GM23338 (cell line): ENCODE results near the gene ATP1A3. TPM values are rescaled to one million over a fixed set of nuclear protein-coding genes. Genes with fewer than 3 reads are reported as not detected.

ENCODE experiments used
- ATAC-seq: fragments of 200-7000 bp; cut with Tn5 transposase; 3 replicates; pipeline ENCODE4 v1.9.1; 2020
- DNase-seq: peaks from one replicate; pipeline ENCODE4 v3.0.0-alpha.2; 2015; ENCODE audit warnings: low spot score
- H2AFZ ChIP-seq: fragments of 200-600 bp; sonication (generic); 2 replicates; pipeline ENCODE4 v1.8.0; 2016; ENCODE audit warnings: antibody characterized with exemption, mild to moderate bottlenecking, moderate library complexity
- H3F3A ChIP-seq: fragments of 200-600 bp; sonication (generic); replicated peaks from 2 replicates; pipeline ENCODE4 v1.8.0; 2017; ENCODE audit warnings: antibody characterized with exemption, mixed run types, low read depth
- H3K27ac ChIP-seq: fragments of 200-600 bp; sonication (generic); 2 replicates; pipeline ENCODE4 v1.6.1; 2016; ENCODE audit warnings: low read depth
- H3K27me3 ChIP-seq: fragments of 200-600 bp; sonication (generic); 2 replicates; pipeline ENCODE4 v1.8.0; 2016; ENCODE audit warnings: mild to moderate bottlenecking, mixed run types, moderate library complexity; ENCODE audit not compliant: insufficient read depth
- H3K36me3 ChIP-seq: fragments of 200-600 bp; sonication (generic); 2 replicates; pipeline ENCODE4 v1.8.0; 2016; ENCODE audit warnings: mild to moderate bottlenecking; ENCODE audit not compliant: insufficient read depth
- H3K4me1 ChIP-seq: fragments of 200-600 bp; sonication (generic); 2 replicates; pipeline ENCODE4 v1.8.0; 2016; ENCODE audit warnings: mild to moderate bottlenecking, moderate library complexity; ENCODE audit not compliant: insufficient read depth
- H3K4me2 ChIP-seq: fragments of 200-600 bp; sonication (generic); 2 replicates; pipeline ENCODE4 v1.7.1; 2017; ENCODE audit warnings: mixed run types
- H3K4me3 ChIP-seq: fragments of 200-600 bp; sonication (generic); 2 replicates; pipeline ENCODE4 v1.6.1; 2016; ENCODE audit warnings: mixed run types
- H3K79me2 ChIP-seq: fragments of 200-600 bp; sonication (generic); replicated peaks from 2 replicates; pipeline ENCODE4 v1.8.0; 2017; ENCODE audit warnings: mild to moderate bottlenecking; ENCODE audit not compliant: insufficient read depth
- H3K9me2 ChIP-seq: fragments of 200-600 bp; sonication (generic); 2 replicates; pipeline ENCODE4 v1.8.0; 2017; ENCODE audit not compliant: insufficient read depth
- H4K20me1 ChIP-seq: fragments of 200-600 bp; sonication (generic); replicated peaks from 2 replicates; pipeline ENCODE4 v1.8.0; 2017; ENCODE audit warnings: mild to moderate bottlenecking; ENCODE audit not compliant: insufficient read depth
- H3K27ac Mint-ChIP-seq: 2 replicates; pipeline ENCODE4 v1.8.0; 2020; ENCODE audit warnings: inconsistent platforms, mild to moderate bottlenecking, moderate library complexity, mixed read lengths
- H3K27me3 Mint-ChIP-seq: 3 replicates; pipeline ENCODE4 v1.8.0; 2022; ENCODE audit warnings: low read depth, mild to moderate bottlenecking, moderate library complexity, mixed read lengths, inconsistent platforms; ENCODE audit not compliant: insufficient read depth, poor library complexity
- H3K36me3 Mint-ChIP-seq: 3 replicates; pipeline ENCODE4 v1.8.0; 2021; ENCODE audit warnings: low read depth, mild to moderate bottlenecking, inconsistent platforms, moderate library complexity, mixed read lengths
- H3K4me1 Mint-ChIP-seq: 3 replicates; pipeline ENCODE4 v1.8.0; 2020; ENCODE audit warnings: mild to moderate bottlenecking, inconsistent platforms, mixed read lengths
- H3K4me3 Mint-ChIP-seq: 3 replicates; pipeline ENCODE4 v1.8.0; 2021; ENCODE audit warnings: moderate library complexity, mild to moderate bottlenecking, inconsistent platforms, mixed read lengths
- H3K9me3 Mint-ChIP-seq: 3 replicates; pipeline ENCODE4 v1.8.0; 2020; ENCODE audit warnings: moderate library complexity, mild to moderate bottlenecking, inconsistent platforms, mixed read lengths
- CREB1 ChIP-seq: fragments of 250-450 bp; sonication (Bioruptor Pico); IDR thresholded peaks from 2 replicates; pipeline ENCODE4 v1.5.0; 2020; ENCODE audit warnings: low read depth, mild to moderate bottlenecking, moderate library complexity
- CTCF ChIP-seq, 2 experiments: fragments of 200-600 bp in 1 of 2; sonication (generic) in 1 of 2; conservative IDR thresholded peaks; 2 replicates each; pipeline versions ENCODE4 v1.5.1 to v1.6.1; 2016 to 2017; ENCODE audit warnings: antibody characterized with exemption in 2 of 2, low read depth in 2 of 2, mild to moderate bottlenecking in 2 of 2, moderate library complexity in 1 of 2
- ETS1 ChIP-seq: IDR thresholded peaks from 2 replicates; pipeline ENCODE4 v1.6.1; 2016; ENCODE audit warnings: antibody characterized with exemption
- EZH2 ChIP-seq: fragments of 200-600 bp; sonication (generic); IDR thresholded peaks from one replicate; pipeline ENCODE4 v1.8.0; 2017; ENCODE audit warnings: antibody characterized with exemption, mild to moderate bottlenecking, low read depth; ENCODE audit not compliant: unreplicated experiment
- EZH2phosphoT487 ChIP-seq: fragments of 200-600 bp; sonication (generic); IDR thresholded peaks from one replicate; pipeline ENCODE4 v1.8.1; 2018; ENCODE audit warnings: antibody characterized with exemption; ENCODE audit not compliant: unreplicated experiment
- JUNB ChIP-seq: IDR thresholded peaks from one replicate; pipeline ENCODE4 v1.6.1; 2016; ENCODE audit warnings: antibody characterized with exemption; ENCODE audit not compliant: unreplicated experiment
- NANOG ChIP-seq: IDR thresholded peaks from 2 replicates; pipeline ENCODE4 v1.6.1; 2016; ENCODE audit warnings: antibody characterized with exemption, borderline replicate concordance
- POLR2AphosphoS5 ChIP-seq: IDR thresholded peaks from 2 replicates; pipeline ENCODE4 v1.6.1; 2016; ENCODE audit warnings: antibody characterized with exemption, low read depth
- REST ChIP-seq: IDR thresholded peaks from one replicate; pipeline ENCODE4 v1.6.1; 2018; ENCODE audit warnings: antibody characterized with exemption; ENCODE audit not compliant: unreplicated experiment
- STAT1 ChIP-seq: IDR thresholded peaks from one replicate; pipeline ENCODE4 v1.6.1; 2016; ENCODE audit warnings: antibody characterized with exemption; ENCODE audit not compliant: unreplicated experiment
- ZNF114 ChIP-seq: fragments of 250-450 bp; sonication (Bioruptor Pico); IDR thresholded peaks from 2 replicates; pipeline ENCODE4 v1.5.0; 2020; ENCODE audit warnings: mild to moderate bottlenecking, moderate library complexity
- ZNF331 ChIP-seq: fragments of 250-450 bp; sonication (Bioruptor Pico); IDR thresholded peaks from 2 replicates; pipeline ENCODE4 v1.5.0; 2020; ENCODE audit warnings: low read depth, mild to moderate bottlenecking, moderate library complexity
- polyA plus RNA-seq: library from polyadenylated mRNA; unstranded; fragments of >200 nt; fragmentation: Nextera tagmentation; extraction: Ambion mirVana; gene quantifications from 2 replicates; pipeline ENCODE4 v1.2.1, GENCODE V29; 2016
- total RNA-seq: library from RNA; depleted of rRNA; stranded (reverse); fragments of >200 nt; shearing (Covaris generic); gene quantifications from 2 replicates; pipeline ENCODE4 v1.2.3, GENCODE V29; 2014

Gene ATP1A3
- total and polyA plus RNA-seq, 2 experiments from 2014 or later, result 11.5 to 37.3 TPM

GRCh38 chr19:41934849-41935374, 59.1 kb downstream of the ATP1A3 start:
- peaks cover 67% of the 10 kb centered on the region for H3K27me3 Mint-ChIP-seq
- H3K4me1 ChIP-seq, result peaks cover 13% of the 10 kb centered on the region
- ATAC-seq, result peak; percentile 76

More at GRCh38 chr19:41934849-41935374, 59.1 kb downstream of the ATP1A3 start:
- no peaks in the 10 kb centered on the region for H3K36me3 Mint-ChIP-seq
- Histone ChIP-seq H3F3A (peaks cover 22% of the 10 kb centered on the region), H3K4me2 (no peak overlapping the region), H3K27ac (no peak overlapping the region), H3K79me2 (no peaks in the 10 kb centered on the region), H3K4me3 (no peak overlapping the region), H4K20me1 (peaks cover 17% of the 10 kb centered on the region), H3K27me3 (peaks cover 89% of the 10 kb centered on the region), H3K36me3 (no peaks in the 10 kb centered on the region), H3K9me2 (no peaks in the 10 kb centered on the region), H2AFZ (no peak overlapping the region)
- H3K9me3 Mint-ChIP-seq, result no peaks in the 10 kb centered on the region; the same call in 2 of the 3 replicates
- no peak overlapping the region; the same call in 2 of the 3 replicates for H3K4me3 Mint-ChIP-seq
- no peak overlapping the region for H3K27ac Mint-ChIP-seq
- peaks cover 41% of the 10 kb centered on the region for H3K4me1 Mint-ChIP-seq
- DNase-seq, result peak; percentile 92
- TF ChIP-seq NANOG (no peak), CTCF (conservative IDR thresholded peaks at IDR 0.05; ENCODE audit: low read depth in 2 of 2) (peak; percentile 88 to 91), CREB1 (CRISPR knock-in tag) (no peak), STAT1 (no peak), POLR2AphosphoS5 (no peak), EZH2 (peak; percentile 50), REST (no peak), ZNF114 (CRISPR knock-in tag) (no peak), ZNF331 (no peak), EZH2phosphoT487 (no peak), JUNB (no peak), ETS1 (no peak)
